GM19240 (cell line): ENCODE results near the gene PSMA3.
"Not testable (repeated sequence)": the region's sequence is repeated elsewhere in the genome, so short reads cannot be mapped to it uniquely, and the experiment has no call there.

Experiments
- DNase-seq: peaks from one replicate; pipeline ENCODE4 v3.0.0; 2011; ENCODE audit warnings: low spot score; ENCODE audit not compliant: insufficient read length

Gene PSMA3

GRCh38 chr14:58244556-58245387 lies at the start of gene PSMA3:
PSMA3 (plus strand) TSS chr14:58244843; CDS start chr14:58244921, 78 bp downstream.
- peak; percentile 73 for DNase-seq

- no peak for DNase-seq
Observed at GRCh38 chr14:58196198-58196597, 48.4 kb upstream of the PSMA3 start.

GRCh38 chr14:58198086-58198485 lies 46.6 kb upstream of the PSMA3 start:
- DNase-seq: no peak

- peak; percentile 64 for DNase-seq
Observed at GRCh38 chr14:58199726-58200479, 44.7 kb upstream of the PSMA3 start, which contains the start of gene ACTR10. ACTR10 (plus strand) TSS chr14:58200149; CDS start chr14:58200218, 69 bp downstream.

- no peak for DNase-seq
Observed at GRCh38 chr14:58200480-58200841, 44.2 kb upstream of the PSMA3 start.

- no peak for DNase-seq
Observed at GRCh38 chr14:58200846-58201245, 43.8 kb upstream of the PSMA3 start.

GRCh38 chr14:58213176-58213575 lies 31.5 kb upstream of the PSMA3 start:
- no peak for DNase-seq

GRCh38 chr14:58215191-58215914 lies 29.3 kb upstream of the PSMA3 start:
- no peak for DNase-seq

- no peak for DNase-seq
Observed at GRCh38 chr14:58216544-58216943, 28.1 kb upstream of the PSMA3 start.

GRCh38 chr14:58227096-58227819 lies 17.4 kb upstream of the PSMA3 start:
- DNase-seq: no peak

- no peak for DNase-seq
Observed at GRCh38 chr14:58238252-58239243, 6.1 kb upstream of the PSMA3 start.

- DNase-seq: no peak
Observed at GRCh38 chr14:58239244-58240195, 5.1 kb upstream of the PSMA3 start.

GRCh38 chr14:58243790-58244555 lies 670 bp upstream of the PSMA3 start:
- DNase-seq: no peak

- no peak for DNase-seq
Observed at GRCh38 chr14:58245562-58245961, 919 bp downstream of the PSMA3 start.

GRCh38 chr14:58249611-58250010 lies 5.0 kb downstream of the PSMA3 start:
- no peak for DNase-seq

- no peak for DNase-seq
Observed at GRCh38 chr14:58258156-58258555, 13.5 kb downstream of the PSMA3 start.

GRCh38 chr14:58262005-58262404 lies 17.4 kb downstream of the PSMA3 start:
- not testable (repeated sequence) for DNase-seq

- DNase-seq: no peak
Observed at GRCh38 chr14:58265401-58265800, 20.8 kb downstream of the PSMA3 start.
